HG03432 (cell line): Measurements from ENCODE around the gene RORC.

Experiments
- ATAC-seq: cut with Tn5 transposase; IDR thresholded peaks from one replicate; pipeline ENCODE4 v1.9.1; 2021; ENCODE audit warnings: mild to moderate bottlenecking, moderate library complexity; ENCODE audit not compliant: unreplicated experiment

RORC gene

DNA sequence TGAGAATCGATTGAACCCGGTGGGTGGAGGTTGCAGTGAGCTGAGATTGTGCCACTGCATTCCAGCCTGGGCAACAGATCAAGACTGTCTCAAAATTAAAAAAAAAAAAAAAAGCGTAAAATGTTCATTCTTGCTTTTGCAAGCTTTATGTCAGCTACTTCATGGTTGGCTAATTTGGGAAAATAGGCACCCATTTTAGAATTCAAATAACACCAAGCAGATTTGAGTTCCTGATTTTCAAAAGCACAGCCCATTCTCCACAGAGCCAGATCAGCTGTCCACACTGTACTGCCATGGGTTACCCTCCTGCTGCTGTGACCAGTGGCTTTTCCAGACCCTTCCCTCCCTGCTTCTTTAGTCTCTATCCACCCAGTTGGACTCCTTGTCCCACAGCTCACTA is 17.5 kb upstream of the RORC start:
- no peak for ATAC-seq

DNA sequence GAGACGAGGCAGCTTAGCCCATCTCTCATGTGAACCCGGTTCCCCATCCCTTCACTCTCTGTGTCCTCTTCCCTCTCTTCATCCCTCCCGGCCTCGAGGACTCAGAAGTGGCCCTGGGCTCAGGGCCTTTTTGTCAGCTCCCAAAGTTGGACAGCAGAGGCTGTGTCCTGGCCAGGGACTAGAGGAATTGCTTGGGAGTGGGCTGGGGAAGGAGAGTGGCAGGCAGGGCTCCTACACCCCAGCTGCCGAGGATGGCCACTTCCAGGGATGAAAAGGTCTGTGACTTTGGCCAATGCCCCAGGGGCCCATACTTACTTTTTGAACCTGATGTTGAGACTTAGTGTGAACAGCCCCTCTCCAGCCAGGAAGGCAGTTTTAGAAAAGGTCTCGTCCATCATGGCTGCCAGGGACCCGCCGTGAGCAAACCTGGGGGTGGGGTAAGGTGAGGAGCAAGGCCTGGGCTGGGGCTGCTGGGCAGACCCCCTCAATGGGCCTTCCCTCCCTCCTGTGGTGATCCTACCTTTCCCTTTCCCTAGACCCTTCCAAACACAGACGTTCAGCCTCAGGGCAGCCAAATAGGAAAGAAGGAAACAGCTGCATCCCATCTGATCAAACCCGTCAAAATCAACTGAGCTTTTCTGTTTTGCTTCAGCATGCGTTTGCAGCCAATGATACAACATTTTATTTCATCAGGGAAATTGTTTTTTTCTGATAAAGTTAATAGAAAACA is 16.4 kb upstream of the RORC start:
- ATAC-seq: no peak

DNA sequence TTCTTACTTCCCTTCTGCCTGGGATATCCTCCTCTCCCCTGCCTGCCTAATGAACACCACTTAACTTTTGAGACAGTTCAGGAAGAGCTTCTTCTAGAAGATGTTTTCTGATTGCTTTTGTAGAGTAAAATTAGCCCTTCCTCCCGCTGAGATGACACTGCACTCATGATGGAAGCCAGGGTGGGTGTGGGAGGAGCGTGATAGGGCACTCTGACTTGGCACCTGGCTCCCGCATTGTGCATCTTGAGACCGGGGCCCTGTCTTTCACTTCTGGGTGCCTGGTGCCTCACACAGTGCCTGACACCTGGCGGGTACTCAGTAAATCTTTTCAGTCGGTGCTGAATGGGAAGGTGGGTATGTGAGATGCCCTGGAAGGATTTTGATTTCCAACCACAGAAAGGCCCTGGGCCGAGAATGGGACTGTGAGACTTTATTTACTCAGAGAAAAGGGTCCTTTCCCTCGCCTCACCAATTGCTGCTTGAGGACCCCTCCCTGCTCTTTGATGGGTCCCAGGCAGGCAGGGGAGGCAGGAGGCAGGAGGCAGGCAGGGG is 15.2 kb upstream of the RORC start:
- no peak for ATAC-seq

DNA sequence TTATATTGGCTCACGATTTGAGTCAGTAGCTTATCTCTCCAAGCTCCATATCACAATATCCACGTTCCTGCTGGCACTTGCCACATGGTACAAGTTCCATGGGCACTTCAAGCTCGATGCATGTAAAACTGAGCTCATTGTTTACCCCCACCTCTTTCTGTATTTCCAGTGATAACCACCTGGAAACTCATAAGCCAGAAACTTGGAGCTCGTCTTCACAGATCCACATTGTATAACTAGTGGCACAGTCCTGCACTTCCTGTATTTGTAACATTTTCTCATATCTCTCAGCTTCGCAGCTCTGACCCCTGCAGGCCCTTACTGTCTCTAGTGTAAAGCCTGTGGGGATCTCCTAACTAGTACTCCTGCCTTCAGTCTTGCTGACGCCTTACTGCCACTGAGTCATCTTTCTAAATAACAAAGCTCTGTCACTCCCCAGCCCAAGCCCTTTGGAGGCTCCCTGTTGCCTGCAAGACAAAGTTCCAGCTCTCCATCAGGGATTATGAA is 14.5 kb upstream of the RORC start:
- no peak for ATAC-seq

DNA sequence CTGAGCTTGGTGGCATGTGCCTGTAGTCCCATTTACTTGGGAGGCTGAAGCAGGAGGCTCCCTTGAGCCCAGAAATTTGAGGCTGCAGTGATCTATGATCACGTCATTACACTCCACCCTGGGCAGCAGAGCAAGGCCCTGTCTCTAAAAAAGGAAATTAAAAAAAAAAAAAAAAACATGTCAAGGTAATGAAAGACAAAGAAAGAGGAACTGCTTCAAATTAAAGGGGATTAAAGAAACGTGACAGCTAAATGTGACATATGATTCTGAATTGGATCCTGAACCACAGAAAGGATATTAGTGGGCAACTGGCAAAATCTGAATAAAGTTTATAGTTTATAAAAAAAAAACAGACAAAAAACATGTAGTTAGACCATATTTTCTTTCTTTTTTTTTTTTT is 11.8 kb upstream of the RORC start:
- ATAC-seq: no peak

DNA sequence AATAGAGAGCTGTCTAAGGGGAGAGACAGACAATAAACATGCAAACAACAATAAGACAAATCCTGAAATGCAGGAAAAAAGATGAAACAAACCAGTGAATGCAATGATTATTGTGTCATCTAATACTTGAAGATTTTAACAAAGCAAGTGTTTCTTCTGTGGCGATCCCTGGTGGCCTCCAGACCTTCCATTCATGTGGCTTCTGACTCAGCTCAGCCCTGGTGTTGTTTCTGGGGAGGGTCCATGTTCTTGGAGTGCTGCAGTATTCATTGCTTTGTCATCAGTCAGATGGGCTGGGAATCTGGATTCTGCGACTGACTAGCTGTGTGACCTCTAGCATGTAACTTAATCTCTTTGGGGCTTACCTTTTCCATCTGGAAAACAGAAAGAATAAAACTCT is 9.5 kb upstream of the RORC start:
- no peak for ATAC-seq

DNA sequence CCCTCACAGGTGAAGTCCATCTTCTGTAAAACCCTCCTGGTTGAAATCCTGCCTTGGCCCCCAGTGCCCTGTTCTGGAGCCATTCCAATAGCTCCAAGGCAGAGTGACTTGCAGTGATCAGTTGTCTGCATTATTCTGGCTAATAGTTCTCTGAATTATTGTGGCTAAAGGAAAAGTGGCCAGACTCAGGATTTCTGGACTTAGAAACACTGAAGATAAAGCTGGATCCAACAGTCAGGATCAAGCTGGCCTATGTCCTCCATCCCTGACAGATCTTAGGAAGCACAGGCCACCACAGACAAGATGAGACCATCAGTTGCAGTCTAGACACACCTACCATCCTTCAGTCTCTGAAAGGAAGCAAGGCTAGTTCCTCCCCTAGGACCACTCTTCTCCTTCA is 8.8 kb upstream of the RORC start:
- ATAC-seq: no peak

DNA sequence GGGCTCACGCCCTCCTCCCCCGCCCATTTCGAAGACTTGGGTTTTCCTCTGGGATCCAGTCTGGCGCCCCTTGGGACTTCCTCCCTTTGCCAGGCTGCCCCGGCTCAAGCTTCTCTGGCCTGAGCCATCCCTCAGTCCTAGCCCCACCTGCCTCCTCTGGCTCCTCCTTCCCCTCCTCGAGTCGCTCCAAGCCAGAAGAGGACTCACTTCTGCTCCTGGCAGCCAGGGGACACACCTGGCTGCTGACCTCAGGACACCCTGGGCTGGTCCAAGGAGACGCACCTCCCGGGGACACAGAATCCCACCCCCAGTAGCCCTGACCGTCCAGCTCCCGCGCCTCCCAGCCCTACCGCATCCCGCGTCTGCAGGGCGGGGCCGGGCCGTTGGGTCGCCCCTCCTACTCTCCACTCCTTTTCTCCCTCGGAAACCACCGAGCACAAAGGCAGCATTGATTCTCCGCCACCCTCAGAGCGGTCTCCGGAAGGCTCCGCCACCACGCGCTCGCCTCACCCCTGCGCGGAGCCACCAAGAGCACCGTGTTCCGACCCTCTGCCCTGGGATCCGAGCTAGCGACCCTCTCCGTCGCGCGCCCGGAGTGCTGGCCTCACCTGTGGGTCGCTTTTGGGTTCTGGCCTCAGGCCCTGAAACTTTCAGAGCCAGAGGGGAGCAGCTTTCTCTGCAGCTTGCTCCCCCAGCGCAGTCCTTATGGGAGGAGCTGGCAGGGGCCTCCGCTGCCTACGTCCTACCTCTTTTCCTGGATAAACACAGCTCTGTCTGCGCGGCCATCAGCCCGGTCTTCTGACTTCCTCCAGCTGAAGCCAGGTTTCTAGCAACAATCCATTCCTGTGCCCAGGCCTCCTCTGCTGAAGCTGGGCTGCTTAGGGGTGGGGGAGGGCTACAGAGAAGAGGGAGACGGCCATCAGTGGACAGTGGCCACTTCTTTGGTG is 8.1 kb upstream of the RORC start, which contains the start of gene C2CD4D:
Gene C2CD4D (minus strand): TSS at position 364 of the 947 bp plus-strand sequence. CDS start 831 bp downstream, outside the sequence.
- ATAC-seq: peak; percentile 72

DNA sequence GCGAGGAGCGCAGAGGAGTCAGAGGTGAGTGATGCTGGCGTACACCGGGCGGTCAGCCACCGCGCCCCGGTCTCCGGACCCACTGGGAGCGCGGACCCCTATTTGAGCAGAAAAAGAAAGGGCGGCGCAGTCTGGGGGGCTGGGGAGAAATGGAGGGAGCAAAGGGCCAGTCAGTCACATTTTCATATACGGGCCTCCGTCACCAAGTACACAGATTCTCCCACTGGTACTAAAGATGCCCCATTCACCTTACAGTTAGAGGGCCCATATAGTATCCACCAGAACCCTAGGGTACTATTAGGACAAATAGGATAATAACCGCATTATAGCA is 7.4 kb upstream of the RORC start:
- no peak for ATAC-seq

DNA sequence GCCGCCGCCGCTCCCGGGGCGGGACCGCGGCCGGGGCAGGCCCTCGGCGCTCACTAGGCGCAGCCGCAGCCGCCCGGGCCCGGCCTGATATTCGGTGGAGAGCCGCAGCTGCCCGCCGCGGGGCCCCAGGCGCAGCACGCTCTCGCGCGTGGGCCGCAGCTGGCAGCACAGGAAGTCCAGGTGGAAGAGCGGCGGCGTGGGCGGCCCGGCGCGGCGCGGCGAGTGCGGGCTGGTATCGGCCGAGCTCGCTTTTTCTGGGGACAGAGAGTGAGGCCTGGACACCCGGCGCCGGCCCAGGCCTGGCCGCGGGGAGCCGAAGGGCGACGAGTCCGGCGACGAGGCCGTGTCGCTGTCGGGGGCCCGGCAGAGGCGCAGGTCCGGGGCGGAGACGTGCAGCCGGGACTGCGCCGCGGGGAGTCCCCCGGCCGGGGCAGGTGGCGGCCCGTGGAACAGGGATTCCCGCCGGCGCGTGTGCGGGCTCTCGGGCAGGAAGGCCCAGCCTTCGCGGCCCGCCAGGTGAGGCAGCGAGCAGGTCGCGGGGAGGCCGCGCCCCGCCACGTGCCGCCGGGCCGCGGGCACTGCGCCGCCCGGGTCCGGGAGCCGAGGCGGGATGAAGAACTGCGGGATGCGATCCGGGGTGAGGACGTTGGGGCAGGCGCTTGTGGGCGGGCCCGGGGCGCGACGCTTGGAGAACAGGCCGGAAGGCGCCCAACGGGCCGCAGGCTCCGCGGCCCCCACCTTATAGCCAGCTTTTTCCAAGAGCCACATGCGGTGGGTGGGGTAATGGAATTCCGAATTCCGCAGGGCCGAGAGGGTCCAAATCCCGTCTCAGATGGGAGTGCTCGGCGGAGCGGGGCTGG is 6.8 kb upstream of the RORC start:
- no peak for ATAC-seq

DNA sequence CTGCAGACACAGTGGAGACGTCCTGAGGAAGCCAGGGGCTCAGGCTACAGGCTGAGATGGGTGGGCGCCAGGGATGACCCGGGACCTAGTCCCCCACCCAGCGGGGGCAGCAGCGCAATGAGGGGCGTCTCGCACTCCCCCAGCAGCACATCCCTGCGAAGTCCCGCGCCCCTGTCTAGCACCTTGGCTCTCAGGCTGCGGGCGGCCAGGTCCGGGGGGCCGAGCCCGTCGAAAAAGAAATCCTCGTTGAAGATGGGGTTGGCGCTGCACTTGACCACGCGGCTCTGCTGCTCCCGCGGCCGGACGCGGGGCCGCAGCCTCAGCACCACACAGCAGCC is 6.3 kb upstream of the RORC start:
- no peak for ATAC-seq

DNA sequence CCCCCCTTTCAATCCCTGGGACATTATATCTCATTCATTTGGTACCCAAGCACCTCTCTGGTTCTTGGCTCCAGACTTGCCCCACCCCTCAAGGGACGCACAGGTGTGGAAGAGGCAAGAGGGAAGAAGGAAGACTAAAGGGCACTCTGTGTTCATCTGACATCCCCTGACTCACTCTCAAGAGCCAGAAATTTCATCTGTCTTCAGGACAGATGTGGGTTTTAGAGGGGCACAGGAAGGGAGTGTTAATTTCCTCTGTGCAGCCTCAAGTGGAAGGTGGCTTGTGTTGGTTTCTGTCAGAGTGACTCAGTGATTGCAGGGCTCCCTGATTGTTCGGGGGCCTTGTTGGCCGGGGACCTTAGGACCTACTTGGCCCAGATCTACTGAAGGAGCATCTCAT is 5.6 kb upstream of the RORC start:
- no peak for ATAC-seq

DNA sequence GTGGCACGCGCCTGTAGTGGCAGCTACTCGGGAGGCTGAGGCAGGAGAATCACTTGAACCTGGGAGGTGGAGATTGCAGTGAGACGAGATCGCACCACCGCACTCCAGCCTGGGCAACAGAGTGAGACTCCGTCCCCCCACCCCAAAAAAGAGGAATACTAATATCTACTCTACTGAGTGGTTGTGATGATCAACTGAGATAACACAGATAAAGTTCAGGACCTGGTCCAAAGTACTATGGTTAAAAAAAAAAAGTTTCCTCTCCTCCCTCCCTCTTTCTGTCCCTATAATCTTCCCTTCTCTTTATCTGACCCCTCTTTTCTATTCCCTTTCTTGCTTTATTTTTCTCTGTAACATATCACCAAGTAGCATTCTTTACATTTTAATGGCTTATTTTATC is 4.0 kb upstream of the RORC start:
- ATAC-seq: no peak

DNA sequence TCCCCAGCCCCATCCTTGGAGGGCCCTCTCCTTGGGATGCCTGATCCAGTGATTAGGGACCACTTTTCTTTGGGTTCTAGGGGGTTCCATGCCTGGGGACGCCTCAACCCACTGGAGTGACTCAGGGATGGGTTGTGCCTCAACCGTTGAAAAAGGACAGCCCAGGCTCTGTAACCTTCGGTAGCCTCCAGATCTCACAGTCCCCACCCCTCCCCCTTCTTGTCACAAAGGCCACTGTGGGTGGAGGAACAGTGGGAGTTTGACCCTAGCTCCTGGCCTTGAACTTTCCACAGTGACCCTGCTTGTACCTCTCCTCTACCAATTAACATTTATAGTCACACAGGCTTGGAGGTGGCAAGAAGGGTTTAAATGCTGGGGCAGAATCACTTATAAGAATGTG is 2.6 kb upstream of the RORC start:
- no peak for ATAC-seq

DNA sequence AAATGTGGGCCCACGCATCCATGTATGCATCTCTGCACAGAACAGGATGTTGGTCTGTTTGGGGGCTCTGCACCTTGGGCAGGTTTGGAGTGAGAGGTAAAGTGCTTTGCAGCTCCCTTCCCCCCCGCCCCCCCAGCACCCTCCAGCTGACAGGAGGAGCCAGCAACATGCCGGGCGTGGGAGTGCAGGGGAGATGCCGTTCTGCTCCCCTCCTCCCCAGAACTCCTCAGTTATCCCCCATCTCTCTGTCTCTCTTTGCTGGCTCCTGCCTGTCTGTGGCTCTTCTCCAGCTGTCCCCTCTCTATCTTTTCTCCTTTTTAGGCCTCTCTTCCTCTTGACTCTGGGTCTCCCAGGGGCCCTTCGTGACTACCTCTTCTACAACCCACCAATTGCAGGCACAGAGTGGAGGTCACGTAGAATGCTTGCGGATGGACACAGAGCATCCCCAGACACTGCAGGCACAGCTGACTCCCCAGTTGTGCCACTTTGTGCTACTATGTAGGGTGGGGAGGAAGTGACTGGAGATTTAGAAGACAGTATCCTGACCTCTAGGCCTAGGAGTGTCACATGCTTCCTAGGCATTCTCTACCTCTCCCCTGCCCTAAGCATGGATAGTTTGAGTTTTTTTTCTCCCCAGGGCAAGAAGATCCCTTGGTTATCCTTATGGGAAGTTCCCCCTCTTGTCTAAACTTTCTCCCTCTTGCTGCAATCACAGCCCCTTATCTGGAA is 1.7 kb upstream of the RORC start:
- no peak for ATAC-seq

DNA sequence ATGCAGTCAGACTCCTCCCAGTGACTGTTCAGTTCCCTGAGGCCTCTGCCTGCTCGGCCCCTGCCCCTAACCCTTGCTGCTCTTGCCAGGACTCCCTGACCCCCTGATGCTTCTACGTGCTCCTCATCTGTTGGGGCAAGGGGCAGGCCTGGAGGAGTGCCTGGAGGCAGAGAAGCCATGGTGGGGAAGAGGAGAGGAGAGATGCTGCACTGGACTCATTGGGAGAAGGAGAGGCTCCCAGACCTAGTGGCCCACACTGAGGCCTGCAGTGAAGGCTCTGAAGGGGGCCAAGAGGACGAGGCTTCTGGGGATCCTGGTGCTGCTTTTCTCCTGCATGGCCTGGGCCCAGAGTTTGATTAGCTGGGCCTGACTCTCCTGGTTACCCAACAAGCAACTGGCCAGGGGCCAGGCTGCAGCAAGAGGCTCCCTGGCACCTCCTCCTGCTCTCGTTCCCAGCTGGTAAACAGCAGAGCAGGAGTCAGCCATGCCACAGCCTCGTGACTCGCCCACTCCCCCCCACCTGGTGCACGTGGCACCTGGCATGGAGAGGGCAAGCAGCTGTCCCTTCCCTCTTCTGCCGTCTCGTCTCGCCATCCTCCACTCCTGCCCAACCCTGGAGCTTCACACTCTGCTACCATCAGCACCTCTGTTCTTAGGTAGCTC is 847 bp upstream of the RORC start:
- no peak for ATAC-seq

DNA sequence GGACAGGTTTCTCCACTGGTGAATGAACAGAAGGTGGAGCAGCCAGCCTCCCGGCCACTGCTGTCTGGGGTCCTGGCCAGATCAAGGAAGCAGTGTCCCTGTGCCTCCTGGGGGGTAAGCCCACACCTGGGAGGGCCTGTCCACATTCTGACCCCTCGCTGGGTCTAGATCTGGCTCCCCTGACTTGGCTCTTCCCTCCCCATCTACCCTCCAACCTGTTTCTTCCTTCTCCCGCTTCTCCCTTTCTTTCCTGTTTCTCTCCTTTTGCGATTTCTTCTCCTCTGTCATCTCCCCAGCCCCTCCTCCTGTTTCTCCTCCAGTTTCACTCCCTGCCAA is 378 bp downstream of the RORC start:
- no peak for ATAC-seq

DNA sequence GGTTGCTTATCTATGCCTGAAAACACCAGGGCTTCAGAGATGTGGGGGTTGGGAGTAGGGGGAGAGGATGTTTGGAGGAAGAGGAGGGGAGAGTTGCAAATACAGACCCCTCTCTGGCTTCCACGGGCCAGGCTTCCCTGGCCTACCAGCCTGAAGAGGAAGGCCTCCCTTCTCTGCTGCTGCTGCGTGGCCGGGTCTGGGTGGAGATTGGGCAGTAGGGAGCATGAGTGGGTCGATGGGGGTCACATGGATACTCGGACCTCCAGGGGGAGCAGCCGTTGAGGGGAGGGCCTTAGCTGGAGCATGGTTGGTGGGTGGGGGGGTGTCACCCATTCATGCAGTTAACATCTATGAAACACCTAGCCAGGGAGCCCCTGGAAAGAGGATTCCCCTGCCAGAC is 1.5 kb downstream of the RORC start:
- no peak for ATAC-seq

DNA sequence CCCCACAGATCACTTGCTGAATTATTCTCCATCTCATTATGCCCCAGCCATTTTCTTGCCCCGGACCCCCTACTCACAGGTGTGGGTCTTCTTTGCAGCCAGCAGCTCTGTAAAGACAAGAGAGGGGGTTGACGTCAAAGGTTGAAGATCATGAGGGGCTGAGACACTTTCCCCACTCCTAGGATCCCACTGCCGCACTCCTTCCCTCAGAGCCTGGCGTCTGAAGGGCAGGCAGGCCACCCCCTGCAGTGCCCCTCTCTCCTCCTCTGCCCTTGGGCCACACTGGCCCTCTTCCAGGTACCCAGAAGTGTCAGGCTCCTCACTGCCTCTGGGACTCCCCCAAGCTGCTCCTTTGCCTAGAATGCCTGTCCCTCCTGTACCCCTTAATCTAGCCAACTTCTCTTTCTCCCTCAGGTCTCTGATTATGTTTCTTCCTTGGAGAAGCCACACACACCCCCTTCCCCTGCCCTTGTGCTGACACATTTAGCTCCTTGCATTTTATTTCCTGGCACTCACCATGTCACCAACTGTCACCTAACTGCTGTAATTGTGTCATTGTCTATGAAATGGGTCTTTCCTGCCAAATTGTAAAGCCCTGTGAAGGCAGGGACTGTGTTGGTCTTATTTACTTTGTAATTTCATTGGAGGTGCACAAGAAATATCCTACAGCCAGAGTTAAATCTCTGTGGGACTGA is 2.1 kb downstream of the RORC start:
- no peak for ATAC-seq
